Hippocampal formation (tissue), 2 donors: ENCODE data around the gene IL31RA.
"Not testable (repeated sequence)": the region's sequence is repeated elsewhere in the genome, so short reads cannot be mapped to it uniquely, and the experiment has no call there.

ENCODE experiments used
- DNase-seq, 2 donors: peaks; one replicate each; lab custom pipeline; 2025; lab: John Stamatoyannopoulos, UW

IL31RA gene

DNA sequence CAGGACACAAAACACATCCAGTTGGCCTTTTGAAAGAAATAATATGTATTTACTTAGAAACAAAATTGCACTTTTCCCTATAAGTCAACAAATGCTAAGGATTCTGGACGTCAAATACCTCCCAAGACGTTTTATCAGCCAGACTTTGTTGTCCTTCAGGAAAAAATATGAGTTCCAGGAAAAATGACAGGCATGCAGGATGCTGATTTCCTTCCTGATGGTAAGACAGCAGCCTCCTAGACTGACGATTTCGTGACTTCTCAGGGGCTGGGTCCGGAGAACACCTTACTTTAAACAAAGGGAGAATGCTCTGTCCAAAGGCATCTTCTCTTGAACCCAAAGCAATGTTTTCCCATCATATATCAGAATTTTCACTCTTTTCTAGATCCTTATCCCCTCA lies 74.6 kb downstream of the IL31RA start:
- no peak for DNase-seq

DNA sequence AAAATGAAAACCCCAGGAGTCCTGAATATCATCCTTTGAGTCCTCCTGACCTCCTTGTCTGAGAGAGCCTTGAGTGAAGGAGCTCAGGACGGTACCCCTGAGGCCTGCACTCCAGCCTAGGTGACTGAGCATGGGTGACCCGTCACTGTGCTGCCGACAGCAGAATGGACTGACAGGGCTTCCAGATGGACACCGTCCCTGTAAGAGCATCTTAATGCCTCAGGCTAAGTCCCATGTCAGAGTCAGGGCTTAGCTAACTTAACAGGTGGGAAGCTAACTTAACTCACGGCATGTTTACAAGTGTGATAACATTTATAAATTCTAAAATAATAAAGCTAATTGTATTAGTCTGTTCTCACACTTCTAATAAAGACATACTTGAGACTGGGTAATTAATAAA lies 75.3 kb downstream of the IL31RA start:
- no peak for DNase-seq

DNA sequence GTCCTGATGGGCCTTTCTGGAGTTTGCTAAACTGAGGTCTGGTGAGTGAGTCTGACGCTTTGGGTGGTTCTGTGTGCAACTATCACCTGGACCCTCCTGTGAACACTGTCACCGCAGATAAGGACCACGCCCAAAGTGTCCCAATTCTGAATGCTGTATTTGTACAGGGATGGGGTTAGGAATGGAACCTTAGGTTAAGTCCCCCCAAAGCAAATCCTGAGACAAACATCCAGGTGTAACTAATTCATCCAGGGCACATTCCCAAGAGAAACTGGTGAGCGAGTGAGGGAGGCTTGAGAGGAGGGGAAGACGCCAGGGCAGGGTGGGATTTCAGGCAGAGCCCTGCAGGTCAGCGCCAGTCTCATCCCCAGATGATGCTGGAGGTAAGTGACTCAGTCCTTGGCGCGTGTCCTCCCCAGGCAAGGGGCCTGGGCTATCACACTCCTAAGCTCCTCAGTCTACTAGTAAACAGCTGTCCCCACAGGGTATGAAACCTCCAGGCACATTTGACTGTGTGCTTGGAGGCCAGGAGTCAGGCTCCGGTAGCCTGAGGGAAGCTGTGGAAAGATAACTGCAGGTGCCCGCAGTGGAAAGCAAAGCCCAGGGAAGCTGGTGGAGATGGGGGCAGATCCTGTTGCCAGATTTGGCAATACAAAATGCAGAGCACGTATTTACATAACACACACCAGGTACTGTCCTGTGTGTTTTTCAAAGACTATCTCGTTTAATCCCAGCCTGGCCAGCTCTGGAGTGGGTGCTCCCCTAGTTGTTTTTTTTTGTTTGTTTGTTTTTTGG lies 76.9 kb downstream of the IL31RA start:
- DNase-seq = no peak

DNA sequence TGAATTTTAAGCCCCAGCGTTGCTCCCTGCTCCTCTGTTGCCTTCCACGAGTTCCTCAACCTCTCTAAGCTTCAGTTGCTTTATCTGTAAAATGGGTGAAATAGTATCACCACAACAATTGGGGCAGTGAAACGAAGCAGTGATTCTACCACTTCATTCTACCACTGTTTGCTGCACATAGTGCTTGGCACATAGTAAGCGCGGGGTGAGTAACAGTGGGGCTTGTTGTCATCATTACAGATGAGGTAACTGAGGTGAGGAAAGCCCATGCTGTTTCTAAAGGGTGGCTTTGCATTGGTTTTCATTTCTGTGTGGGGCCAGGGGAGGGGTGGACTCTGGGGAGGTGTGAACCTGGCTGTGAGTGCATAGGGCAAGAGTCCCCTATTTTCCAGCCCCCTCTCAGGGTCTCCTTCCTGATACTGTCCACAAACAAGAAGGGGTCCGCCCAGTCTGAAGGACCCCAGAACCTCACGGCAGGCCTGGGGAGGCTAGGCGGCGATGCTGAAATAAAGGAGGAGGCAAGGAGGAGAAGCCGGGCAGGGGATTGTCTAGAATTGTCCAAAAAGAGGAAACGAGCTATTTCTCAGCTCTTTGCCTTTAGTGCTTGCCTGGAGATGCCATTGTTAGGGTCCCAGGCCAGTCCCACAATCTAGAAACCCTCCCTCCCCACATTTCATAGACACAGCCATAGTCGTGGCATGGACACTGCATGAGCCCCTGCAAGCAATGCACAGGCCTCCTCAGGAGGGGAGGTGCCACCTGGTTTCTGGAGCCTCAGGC lies 78.1 kb downstream of the IL31RA start:
- DNase-seq = no peak

DNA sequence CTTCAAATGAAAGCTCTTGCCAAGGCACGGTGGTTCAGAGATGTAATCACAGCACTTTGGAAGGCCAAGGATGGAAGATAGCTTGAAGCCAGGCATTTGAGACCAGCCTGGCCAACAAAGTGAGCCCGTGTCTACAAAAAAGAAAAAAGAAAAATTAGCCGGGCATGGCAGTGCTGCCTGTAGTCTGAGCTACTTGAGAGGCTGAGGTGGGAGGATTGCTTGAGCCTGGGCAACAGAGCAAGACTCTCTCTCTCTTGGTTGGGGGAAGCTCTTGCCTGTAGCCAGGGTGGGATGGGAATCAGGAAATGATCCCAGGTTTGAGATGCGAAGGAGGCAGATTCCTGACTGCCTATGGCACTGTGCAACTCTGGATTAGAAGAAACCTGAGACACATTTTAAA lies 81.5 kb downstream of the IL31RA start:
- no peak for DNase-seq

DNA sequence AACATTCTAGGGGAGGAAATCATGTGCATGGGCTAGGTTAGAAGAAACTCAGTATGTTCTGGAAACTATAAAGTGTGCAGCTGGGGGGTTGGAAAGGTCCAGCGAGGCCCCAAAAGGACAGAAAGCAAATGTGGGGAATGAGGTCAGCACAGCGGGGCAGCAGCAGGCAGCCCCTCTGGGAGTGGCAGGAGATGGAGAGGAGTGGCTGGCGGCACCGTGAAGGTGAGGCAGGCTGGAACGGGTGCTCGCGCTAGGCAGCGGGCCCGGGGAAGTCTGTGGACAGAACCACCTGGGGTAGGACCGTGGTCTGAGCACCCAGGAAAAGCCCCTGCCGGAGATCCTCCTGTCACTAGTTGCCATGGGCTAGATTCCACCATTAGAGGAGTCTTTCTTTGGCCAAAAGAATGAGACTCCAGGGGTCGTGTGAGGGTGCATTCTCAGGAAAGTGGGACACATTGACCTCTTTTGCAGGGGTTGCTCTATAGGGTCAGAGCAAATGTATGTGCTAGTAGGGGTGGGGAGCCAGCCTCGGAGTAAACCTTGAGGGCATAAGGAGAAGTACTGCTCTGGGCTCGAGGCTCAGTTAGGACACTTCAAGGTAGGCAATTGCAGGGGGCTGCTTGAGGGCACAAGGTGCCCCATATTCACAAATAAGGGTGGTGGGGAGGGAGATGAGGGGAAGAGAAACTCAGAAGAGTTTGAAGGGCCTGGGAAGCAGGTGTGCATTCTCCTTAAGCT lies 82.4 kb downstream of the IL31RA start:
- DNase-seq = no peak

DNA sequence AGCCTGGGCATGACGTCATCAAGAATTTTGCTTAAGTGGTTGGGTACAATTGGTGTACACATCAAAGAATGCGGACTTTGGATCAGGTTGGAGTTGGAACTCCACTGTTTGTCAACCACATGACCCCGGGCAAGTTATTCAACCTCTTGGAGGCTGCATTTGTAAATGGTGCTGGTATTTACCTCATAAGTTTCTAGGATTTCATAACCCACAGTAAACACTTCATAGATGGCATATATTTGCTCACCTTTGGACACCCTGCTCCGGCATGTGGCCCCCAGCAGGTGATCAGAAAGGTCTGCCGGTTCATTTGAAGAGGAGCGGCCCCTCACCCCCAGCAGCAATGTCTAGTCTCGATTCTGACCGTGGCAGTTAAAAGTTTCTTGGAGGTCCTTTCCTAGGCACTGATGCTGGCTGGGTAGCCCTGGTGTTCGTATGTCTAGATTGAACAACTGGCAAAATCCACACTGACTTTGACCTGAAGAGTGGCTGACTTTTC lies 83.0 kb downstream of the IL31RA start:
- no peak for DNase-seq

DNA sequence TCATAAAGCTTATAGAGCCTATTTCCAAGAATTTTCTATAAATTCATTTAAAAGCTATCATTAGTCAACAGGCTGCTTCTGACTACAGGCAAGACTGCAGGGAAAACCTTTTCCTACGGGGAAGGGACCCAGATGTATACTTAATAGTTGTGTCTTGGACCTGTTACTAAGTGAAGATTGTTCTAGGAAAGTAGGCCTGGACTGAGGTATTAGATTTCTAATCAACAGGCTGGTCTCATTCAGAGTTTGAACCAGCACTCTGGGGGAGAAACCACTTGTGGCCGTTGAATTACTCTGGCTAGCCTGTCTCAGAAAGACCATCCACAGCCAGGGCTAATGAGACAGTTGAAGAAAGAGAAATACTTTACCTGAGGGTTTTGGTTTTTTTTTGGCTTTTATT lies 83.6 kb downstream of the IL31RA start:
- DNase-seq = no peak

DNA sequence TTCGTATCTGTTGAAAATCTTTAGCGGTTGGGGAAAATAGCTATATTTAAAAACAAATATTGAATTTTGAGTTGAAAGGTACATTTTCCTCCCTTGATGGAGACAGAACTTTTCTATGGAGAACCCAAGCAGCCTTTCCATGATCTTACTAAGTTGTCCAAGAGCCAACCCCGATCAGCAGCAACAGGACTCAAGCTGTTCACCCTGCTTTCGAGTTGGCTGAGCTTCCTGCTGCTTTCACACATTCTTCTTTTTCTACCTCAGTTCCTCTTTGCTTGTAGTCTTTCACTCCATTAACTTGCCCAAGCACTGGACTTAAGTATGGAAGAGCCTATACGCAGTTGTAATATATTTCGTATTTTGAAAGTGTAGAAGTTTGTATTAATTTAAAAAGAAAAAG lies 84.2 kb downstream of the IL31RA start:
- DNase-seq = no peak

DNA sequence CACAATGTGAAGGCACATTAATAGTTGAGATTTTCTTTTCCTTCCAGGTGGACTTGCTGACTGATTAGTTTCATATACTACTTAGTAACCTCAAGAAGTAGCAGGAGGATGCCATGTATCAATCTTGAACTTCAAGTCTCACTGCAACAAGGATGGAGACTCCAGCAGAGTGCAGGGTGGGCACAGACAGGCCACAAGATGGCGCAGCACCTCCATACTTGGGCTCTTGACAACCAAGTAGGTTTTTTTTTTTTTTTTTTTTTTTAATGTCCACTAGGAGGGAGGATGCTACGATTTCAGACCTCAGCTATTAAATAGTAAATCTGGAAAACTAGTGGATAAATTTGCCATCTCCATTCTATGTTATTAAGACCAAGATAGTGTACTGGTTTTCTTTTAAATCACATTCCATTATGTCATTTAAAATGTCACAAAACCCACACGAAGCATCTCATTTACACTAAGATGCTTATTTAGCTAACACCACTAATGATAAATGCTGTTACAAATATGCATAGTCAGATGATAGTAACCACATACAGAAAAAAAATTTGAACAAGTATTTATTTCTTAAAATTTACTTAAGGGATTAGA lies 85.0 kb downstream of the IL31RA start:
- peak; percentile 31 to 75 for DNase-seq

DNA sequence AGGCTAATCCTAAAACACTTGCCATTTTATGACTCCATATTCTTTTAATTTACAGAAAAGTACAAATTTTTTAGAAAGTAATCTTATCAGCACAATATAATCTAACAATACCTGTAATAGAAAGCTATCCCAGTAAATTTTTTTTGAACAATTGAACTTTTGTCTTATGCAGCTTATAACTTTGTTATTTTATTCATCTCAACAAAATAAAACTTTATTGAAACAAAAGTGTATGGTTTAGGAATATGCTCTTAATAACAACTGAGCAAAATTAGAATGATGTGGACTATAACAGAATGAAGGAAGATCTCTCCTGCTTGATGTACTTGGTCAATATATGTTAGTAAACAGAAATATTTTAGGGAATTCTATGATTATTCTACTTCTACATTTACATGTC lies 86.4 kb downstream of the IL31RA start:
- DNase-seq = not testable (repeated sequence)

DNA sequence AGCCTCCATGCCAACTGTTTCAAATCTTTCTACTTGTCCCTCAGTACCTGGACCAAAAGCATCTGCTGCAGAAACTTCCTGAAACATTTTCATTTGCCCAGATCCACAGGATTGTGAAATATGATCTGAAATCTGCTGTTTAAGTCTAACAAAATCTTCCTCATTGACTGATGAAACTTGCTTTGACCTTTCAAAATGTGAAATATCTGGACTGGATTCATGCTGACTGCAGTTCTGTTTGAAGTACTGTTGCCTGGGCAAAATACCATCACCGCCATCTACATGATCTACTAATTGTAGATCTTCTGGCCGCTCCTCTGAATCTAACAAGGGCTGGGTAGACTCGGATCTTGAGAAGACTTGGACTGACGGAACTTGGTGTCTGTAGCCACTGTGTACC lies 90.0 kb downstream of the IL31RA start:
- not testable (repeated sequence) for DNase-seq

DNA sequence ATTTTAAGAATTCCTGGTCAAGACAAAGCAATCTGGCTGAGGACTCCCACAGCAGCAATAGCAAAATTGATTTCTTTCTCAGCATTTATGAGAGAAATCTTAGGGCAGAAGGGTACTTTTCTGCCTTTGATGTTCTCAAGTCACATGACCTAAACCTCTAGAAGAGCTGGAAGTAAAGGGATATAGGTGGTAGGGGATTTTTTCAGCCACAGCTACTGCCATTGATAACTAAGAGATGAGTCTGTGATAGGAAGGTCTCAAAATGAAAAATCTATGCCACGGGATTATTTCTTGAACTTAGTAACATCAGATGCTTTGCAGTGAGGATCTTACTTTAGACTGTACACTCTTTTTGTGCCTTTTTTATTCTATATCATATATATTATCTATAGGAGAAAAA lies 108.1 kb downstream of the IL31RA start:
- DNase-seq = no peak

DNA sequence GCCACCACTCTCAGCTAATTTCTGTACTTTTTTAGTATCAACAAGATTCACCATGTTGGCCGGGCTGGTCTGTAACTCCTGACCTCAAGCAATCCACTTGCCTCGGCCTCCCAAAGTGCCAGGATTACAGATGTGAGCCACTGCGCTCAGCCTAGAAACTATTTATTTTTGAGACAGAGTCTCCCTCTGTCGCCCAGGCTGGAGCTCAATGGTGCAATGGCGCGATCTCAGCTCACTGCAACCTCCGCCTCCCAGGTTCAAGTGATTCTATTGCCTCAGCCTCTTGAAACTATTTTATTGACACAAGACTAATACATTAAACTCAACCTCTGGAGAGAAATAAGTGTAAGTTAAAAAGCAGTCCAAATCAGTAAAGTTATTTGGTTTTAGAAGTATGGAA lies 109.6 kb downstream of the IL31RA start:
- DNase-seq = no peak

DNA sequence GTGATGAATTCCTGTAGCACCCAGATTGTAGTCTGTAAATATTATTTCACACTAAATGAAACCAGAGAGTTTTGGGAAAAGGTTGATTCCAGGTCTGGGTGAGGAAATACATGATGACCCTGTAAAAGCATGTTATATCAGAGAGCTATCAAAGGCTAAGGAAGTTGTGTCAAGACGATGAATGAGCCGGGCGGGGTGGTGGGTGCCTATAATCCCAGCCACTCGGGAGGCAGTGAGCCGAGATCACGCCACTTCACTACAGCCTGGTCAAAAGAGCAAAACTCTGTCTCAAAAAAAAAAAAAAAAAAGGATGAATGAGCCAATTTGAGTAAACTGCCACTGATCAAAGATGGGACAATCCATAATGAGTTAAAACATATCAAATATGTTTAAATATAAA lies 114.4 kb downstream of the IL31RA start:
- no peak for DNase-seq

DNA sequence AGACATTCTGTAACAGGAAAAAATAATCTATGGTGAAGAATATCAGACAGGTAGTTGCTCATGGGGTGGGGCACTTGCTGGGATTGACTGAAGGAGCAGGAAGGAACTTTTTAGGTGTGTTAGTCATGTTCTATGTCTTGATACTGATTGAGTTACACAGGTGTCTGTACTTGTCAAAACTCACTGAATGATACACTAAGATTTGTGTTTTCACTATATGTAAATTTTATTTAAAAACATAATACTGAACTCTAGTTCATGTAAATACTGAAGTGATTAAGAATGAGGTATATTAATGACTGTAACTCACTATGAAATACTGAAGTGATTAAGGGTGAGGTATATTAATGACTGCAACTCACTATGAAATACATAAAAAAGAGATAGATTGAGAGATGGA lies 115.1 kb downstream of the IL31RA start:
- DNase-seq = no peak

DNA sequence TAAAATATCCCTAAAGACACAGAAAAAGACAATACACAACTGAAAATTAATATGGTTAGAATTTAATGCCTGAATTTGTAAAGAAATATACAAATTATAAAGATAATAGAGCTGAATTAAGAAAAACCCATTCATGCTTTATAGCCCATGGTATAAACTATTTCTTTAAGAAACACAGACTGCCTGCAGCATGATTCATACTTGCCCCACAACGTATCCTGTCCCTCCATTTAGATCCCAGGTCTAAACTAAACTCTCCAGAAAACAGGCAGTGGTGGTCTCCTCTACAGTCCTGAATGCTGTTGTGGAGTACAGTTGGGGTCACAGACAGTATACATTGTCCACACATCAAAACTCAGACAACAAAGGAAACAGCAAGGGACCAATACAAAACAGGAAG lies 118.8 kb downstream of the IL31RA start:
- no peak for DNase-seq
